Neuronal stem cell (in vitro differentiated cells): ENCODE measurements around the gene IER2.
"Not testable (repeated sequence)": the region's sequence is repeated elsewhere in the genome, so short reads cannot be mapped to it uniquely, and the experiment has no call there.

Experiments used
- DNase-seq: peaks from one replicate; pipeline ENCODE4 v3.0.0-alpha.2; 2013; ENCODE audit warnings: low spot score
- H2AFZ ChIP-seq: one replicate; pipeline ENCODE4 v1.6.1; 2013; ENCODE audit warnings: mild to moderate bottlenecking, low read length, inconsistent platforms
- H2AK5ac ChIP-seq: 2 replicates; pipeline ENCODE4 v1.6.1; 2013; ENCODE audit warnings: low read depth, mild to moderate bottlenecking, inconsistent platforms, low read length, moderate library complexity, mixed read lengths
- H2BK120ac ChIP-seq: 2 replicates; pipeline ENCODE4 v1.6.1; 2013; ENCODE audit warnings: low read depth, mild to moderate bottlenecking, inconsistent platforms, low read length, moderate library complexity, mixed read lengths
- H2BK12ac ChIP-seq: one replicate; pipeline ENCODE4 v1.6.1; 2013; ENCODE audit warnings: low read length, inconsistent platforms
- H2BK15ac ChIP-seq: 2 replicates; pipeline ENCODE4 v1.6.1; 2013; ENCODE audit warnings: mild to moderate bottlenecking, low read length, inconsistent platforms, mixed read lengths
- H2BK5ac ChIP-seq: one replicate; pipeline ENCODE4 v1.6.1; 2013; ENCODE audit warnings: inconsistent platforms, mild to moderate bottlenecking, low read length, moderate library complexity
- H3K14ac ChIP-seq: one replicate; pipeline ENCODE4 v1.6.1; 2013; ENCODE audit warnings: low read length, inconsistent platforms
- H3K18ac ChIP-seq: 2 replicates; pipeline ENCODE4 v1.6.1; 2013; ENCODE audit warnings: low read length, inconsistent platforms
- H3K23ac ChIP-seq: 2 replicates; pipeline ENCODE4 v1.6.1; 2013; ENCODE audit warnings: low read depth, mild to moderate bottlenecking, mixed read lengths, low read length, inconsistent platforms; ENCODE audit not compliant: poor library complexity
- H3K27ac ChIP-seq: replicated peaks from 3 replicates; pipeline ENCODE4 v1.5.1; 2013; ENCODE audit warnings: low read length, inconsistent platforms
- H3K27me3 ChIP-seq, 3 experiments: 2 replicates each; pipeline ENCODE4 v1.6.1; 2013; ENCODE audit warnings: low read length in 3 of 3, mild to moderate bottlenecking in 2 of 3, inconsistent platforms in 1 of 3, low read depth in 1 of 3, mixed read lengths in 1 of 3, moderate library complexity in 1 of 3; ENCODE audit not compliant: control insufficient read depth in 3 of 3, insufficient read depth in 3 of 3
- H3K36me3 ChIP-seq, 2 donors: replicated peaks in 1 of 2; 2 replicates each; pipeline ENCODE4 v1.6.1; 2013; ENCODE audit warnings: low read length in 2 of 2; ENCODE audit not compliant: control insufficient read depth in 2 of 2, insufficient read depth in 2 of 2
- H3K4ac ChIP-seq: 2 replicates; pipeline ENCODE4 v1.6.1; 2013; ENCODE audit warnings: inconsistent platforms, mild to moderate bottlenecking, low read length, moderate library complexity
- H3K4me1 ChIP-seq, 2 donors: 1 replicate in 1 of 2; 2 replicates in 1 of 2; pipeline ENCODE4 v1.6.1; 2013; ENCODE audit warnings: low read length in 2 of 2, low read depth in 1 of 2; ENCODE audit not compliant: control insufficient read depth in 2 of 2, insufficient read depth in 1 of 2
- H3K4me2 ChIP-seq: one replicate; pipeline ENCODE4 v1.6.1; 2013; ENCODE audit warnings: mild to moderate bottlenecking, low read length, inconsistent platforms; ENCODE audit not compliant: insufficient read depth, poor library complexity, severe bottlenecking
- H3K4me3 ChIP-seq, 2 donors: 2 replicates each; pipeline ENCODE4 v1.5.1; 2013; ENCODE audit warnings: low read length in 2 of 2, mild to moderate bottlenecking in 2 of 2, inconsistent platforms in 1 of 2, moderate library complexity in 1 of 2
- H3K79me1 ChIP-seq: one replicate; pipeline ENCODE4 v1.6.1; 2013; ENCODE audit warnings: low read depth, mild to moderate bottlenecking, inconsistent platforms, low read length, moderate library complexity
- H3K9ac ChIP-seq: one replicate; pipeline ENCODE4 v1.6.1; 2013; ENCODE audit warnings: mild to moderate bottlenecking, low read depth, low read length, inconsistent platforms; ENCODE audit not compliant: poor library complexity
- H3K9me3 ChIP-seq, 2 donors: replicated peaks in 1 of 2; 2 replicates each; pipeline versions ENCODE3 to v1.6.1; 2013; ENCODE audit warnings: low read length in 2 of 2, mild to moderate bottlenecking in 2 of 2, inconsistent platforms in 1 of 2, low read depth in 1 of 2, mixed read lengths in 1 of 2, moderate library complexity in 1 of 2; ENCODE audit not compliant: control insufficient read depth in 2 of 2, insufficient read depth in 1 of 2
- H4K8ac ChIP-seq: one replicate; pipeline ENCODE4 v1.6.1; 2013; ENCODE audit warnings: low read depth, mild to moderate bottlenecking, inconsistent platforms, low read length, moderate library complexity
- H4K91ac ChIP-seq: one replicate; pipeline ENCODE4 v1.6.1; 2013; ENCODE audit warnings: low read length, low read depth, mild to moderate bottlenecking, inconsistent platforms; ENCODE audit not compliant: poor library complexity
- WGBS, 2 donors: extraction: QIAGEN DNeasy Blood & Tissue Kit; methylation state at CpG; one replicate each; pipeline ENCODE4 v1.1.7; 2013; ENCODE audit warnings: missing lambda C conversion rate in 2 of 2, mixed read lengths in 1 of 2; ENCODE audit not compliant: insufficient read length in 2 of 2, insufficient replicate concordance in 1 of 2; ENCODE audit errors: extremely low coverage in 2 of 2; 5-methylcytosine and 5-hydroxymethylcytosine counted together

Gene IER2

GRCh38 chr19:13185763-13186657, 35.8 kb downstream of the IER2 start:
- not testable (repeated sequence) for H2BK15ac ChIP-seq, H3K27me3 ChIP-seq, H3K14ac ChIP-seq, H3K4me3 ChIP-seq, H3K18ac ChIP-seq, H3K4me1 ChIP-seq, H4K91ac ChIP-seq, H2AK5ac ChIP-seq, H2BK120ac ChIP-seq, H3K79me1 ChIP-seq, H3K23ac ChIP-seq, H3K9ac ChIP-seq, H4K8ac ChIP-seq, H3K4me2 ChIP-seq, H3K36me3 ChIP-seq, H2BK12ac ChIP-seq, DNase-seq, H2BK5ac ChIP-seq, H3K4ac ChIP-seq, H3K9me3 ChIP-seq, H3K27ac ChIP-seq
- no CpG with 5 or more reads among the region's 22 CpGs for WGBS, 2 donors
- peak overlapping the region; percentile 28 for H2AFZ ChIP-seq

GRCh38 chr19:13186688-13187087, 36.5 kb downstream of the IER2 start:
- not testable (repeated sequence) for H3K27me3 ChIP-seq, H2AFZ ChIP-seq, H2BK120ac ChIP-seq, H2BK15ac ChIP-seq, H3K9me3 ChIP-seq, H2BK12ac ChIP-seq, H3K4me1 ChIP-seq, H4K8ac ChIP-seq, H3K23ac ChIP-seq, H3K27ac ChIP-seq, H2AK5ac ChIP-seq, DNase-seq, H2BK5ac ChIP-seq, H3K14ac ChIP-seq, H3K9ac ChIP-seq, H3K79me1 ChIP-seq, H3K18ac ChIP-seq, H3K4me2 ChIP-seq, H4K91ac ChIP-seq, H3K4me3 ChIP-seq, H3K4ac ChIP-seq, H3K36me3 ChIP-seq
- no CpG with 5 or more reads among the region's 38 CpGs for WGBS, 2 donors

GRCh38 chr19:13187419-13187818, 37.2 kb downstream of the IER2 start:
- H2BK120ac ChIP-seq: no peak overlapping the region
- H3K14ac ChIP-seq: no peak overlapping the region
- no peak for DNase-seq
- H3K4me2 ChIP-seq: no peak overlapping the region
- no CpG with 5 or more reads among the region's 4 CpGs for WGBS, 2 donors
- no peak overlapping the region for H2AFZ ChIP-seq
- H3K9me3 ChIP-seq: no peaks in the 10 kb centered on the region
- H2BK5ac ChIP-seq: no peak overlapping the region
- no peak overlapping the region for H3K4me3 ChIP-seq
- no peaks in the 10 kb centered on the region for H3K27me3 ChIP-seq
- H3K23ac ChIP-seq: no peak overlapping the region
- H4K91ac ChIP-seq: no peak overlapping the region
- no peak overlapping the region for H4K8ac ChIP-seq
- H2BK15ac ChIP-seq: no peak overlapping the region
- H2BK12ac ChIP-seq: no peak overlapping the region
- no peaks in the 10 kb centered on the region for H3K36me3 ChIP-seq
- H3K4ac ChIP-seq: no peak overlapping the region
- H3K4me1 ChIP-seq: no peaks in the 10 kb centered on the region
- H3K27ac ChIP-seq: no peak overlapping the region
- no peak overlapping the region for H3K18ac ChIP-seq
- no peak overlapping the region for H2AK5ac ChIP-seq
- no peaks in the 10 kb centered on the region for H3K79me1 ChIP-seq
- H3K9ac ChIP-seq: no peak overlapping the region

GRCh38 chr19:13189600-13189999, 39.4 kb downstream of the IER2 start:
- Histone ChIP-seq H2AFZ (no peak overlapping the region), H2AK5ac (no peak overlapping the region), H3K27me3 (no peaks in the 10 kb centered on the region), H3K23ac (no peak overlapping the region), H2BK15ac (no peak overlapping the region), H4K91ac (no peak overlapping the region), H3K18ac (no peak overlapping the region), H3K4me2 (no peak overlapping the region), H3K4ac (no peak overlapping the region), H3K4me3 (no peak overlapping the region), H4K8ac (no peak overlapping the region), H3K27ac (no peak overlapping the region), H3K9ac (no peak overlapping the region), H2BK12ac (no peak overlapping the region), H2BK5ac (no peak overlapping the region), H2BK120ac (no peak overlapping the region), H3K14ac (no peak overlapping the region), H3K79me1 (no peaks in the 10 kb centered on the region), H3K36me3 (no peaks in the 10 kb centered on the region), H3K9me3 (no peaks in the 10 kb centered on the region), H3K4me1 (no peaks in the 10 kb centered on the region)
- DNase-seq: no peak
- no CpG with 5 or more reads among the region's 4 CpGs for WGBS, 2 donors
